GM21723 (cell line): ENCODE results near the gene PNMA6F.
"Not testable (repeated sequence)": the region's sequence is repeated elsewhere in the genome, so short reads cannot be mapped to it uniquely, and the experiment has no call there.

Experiments used
- ATAC-seq: cut with Tn5 transposase; IDR thresholded peaks from one replicate; pipeline ENCODE4 v1.9.1; 2021; ENCODE audit warnings: mild to moderate bottlenecking, moderate library complexity; ENCODE audit not compliant: unreplicated experiment

The PNMA6F gene

DNA sequence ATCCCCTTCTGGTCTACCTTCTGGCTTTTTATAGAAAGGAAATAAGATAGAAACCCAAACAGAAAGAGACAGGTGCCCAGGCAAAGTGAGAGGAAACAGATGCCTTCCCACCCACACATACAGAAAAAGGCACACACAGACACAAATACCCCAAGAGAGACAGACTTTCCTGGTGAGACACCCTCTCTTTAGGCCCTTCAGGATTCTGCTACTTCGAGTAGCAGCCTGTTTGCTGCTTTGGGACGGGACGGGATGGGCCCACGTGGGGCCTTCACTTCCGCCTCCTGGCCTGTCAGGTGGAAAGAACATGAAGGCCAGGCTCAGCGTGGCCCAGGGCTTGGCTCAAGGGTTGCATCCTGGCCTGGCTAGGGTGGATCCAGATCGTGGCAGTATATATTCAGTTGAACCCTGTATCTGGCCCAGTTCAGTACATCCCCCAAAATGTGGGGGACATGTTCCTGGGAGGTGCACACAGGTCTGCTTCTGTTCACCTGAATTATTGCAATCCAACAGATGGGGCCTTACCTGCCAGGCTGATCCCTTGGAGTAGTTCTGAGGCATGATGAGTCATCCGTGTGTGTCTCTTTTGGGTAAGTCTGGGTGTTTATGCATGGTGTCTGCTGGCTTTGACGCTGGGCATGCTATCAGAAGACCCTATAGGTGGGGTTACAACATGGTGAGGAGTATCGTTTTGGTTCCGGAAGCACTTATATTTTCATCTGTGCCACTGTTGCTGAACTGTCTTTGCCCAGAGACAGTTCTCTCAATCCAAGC is 14.7 kb upstream of the PNMA6F start:
- ATAC-seq: peak; percentile 52

DNA sequence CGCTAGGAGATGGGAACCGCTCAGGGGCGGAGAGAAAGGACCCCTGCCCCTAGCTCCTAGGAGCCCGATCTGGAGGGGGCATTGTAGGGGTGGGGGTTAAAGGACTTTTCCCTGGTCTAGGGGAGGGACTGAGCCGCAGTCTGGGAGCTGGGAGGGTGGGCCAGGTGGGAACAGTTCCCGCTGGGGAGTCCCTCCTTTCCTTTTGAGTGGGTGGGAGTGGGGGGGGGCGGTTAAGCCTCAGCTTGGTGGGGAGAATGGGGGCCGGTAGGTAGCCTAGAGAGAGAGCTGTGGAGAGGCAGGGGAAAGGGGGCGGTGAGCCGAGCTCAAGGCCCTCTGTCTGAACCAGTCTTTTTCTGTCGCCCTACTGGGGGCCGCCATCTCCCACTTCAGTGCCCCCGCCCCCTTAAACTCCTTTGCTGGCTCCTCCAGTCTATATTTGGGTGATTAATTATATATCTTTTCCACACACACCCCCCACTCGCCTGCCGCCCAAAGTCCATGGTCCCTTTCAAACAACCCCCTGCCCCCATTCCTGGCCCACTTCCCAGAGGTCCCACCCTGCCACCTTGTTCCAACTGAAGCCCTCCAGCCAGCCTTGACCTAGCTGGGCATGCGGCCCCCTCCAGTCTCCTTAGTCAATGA is 13.2 kb upstream of the PNMA6F start:
- ATAC-seq: no peak

DNA sequence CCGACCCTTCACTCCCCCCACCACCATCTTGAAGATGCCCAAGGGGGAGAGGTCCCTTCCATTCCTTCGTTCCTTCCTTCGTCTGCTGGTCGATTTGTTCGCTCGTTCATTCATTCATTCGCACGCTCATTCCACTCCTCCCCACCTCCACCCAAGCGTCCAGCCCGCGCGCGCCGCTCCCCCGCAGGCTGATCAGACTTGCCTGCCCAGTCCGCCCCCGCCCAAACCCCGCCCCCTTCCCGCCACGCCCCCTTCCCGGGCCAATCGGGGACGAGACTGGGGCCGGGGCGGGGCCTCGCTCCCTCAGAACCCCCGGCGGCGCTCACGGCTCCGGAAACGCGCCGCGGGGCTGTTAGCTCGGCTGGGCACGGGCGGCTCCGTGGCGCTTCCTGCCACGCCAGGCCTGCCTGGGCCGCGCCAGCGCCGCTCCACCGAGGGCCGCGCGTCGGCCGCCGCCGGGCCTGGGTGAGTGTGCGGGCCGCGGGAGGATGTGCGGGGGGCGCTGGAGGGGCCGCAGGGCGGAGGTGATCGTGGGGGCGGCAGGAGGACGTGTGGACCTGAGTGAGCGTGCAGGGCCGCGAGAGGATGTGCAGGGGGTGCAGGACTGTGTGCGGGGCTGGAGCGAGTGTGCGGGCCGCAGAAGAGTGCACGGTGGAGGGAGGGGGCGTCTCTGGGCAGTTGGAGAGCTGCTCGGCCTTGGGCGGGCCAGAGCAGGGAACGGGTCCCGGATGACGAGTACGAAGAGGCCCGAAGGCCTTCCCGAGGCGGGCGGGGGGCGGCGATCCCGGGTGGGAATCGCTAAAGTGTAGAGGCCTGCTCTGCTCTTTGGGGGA is 12.5 kb upstream of the PNMA6F start, which contains the start of gene ZNF275:
ZNF275 (plus strand) TSS at position 333 of the 833 bp plus-strand sequence. CDS start 2,527 bp downstream, outside the sequence.
- ATAC-seq: peak; percentile 83

DNA sequence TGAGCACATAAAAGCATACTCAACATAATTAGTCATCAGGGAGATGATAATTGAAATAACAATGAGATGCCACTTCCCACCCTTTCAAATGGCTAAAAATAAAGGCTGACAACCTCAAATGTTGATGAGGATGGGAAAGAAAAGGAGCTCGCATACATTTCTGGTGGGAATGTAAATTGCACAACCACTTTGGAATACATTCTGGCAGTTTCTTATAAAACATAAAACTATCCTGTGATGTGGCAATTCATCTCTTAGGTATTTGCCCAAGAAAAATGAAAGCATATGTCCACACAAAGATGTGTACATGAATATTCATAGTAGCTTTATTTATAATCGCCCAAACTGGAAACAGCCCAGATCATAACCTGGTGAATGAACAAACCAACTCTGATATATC is 11.7 kb upstream of the PNMA6F start:
- no peak for ATAC-seq

DNA sequence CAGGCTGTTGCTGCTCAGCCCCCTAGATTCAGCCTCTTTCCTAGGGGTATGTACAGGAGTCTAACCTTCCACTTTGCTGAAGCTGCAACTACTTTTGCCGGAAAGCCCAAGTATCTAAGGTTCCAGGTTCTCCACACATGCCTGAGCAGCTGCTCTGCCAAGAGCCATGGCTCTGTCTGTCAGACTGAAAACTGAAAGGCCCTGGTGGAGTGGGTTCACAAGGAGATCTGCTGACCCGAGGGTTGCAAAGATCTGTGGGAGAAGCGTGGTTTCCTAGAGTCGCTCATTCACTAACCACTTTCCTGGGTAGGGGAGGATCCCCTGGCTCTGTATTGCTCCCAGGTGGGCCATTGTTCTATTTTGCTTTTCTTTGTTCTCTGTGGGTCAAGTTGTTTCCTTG is 6.0 kb upstream of the PNMA6F start:
- no peak for ATAC-seq

DNA sequence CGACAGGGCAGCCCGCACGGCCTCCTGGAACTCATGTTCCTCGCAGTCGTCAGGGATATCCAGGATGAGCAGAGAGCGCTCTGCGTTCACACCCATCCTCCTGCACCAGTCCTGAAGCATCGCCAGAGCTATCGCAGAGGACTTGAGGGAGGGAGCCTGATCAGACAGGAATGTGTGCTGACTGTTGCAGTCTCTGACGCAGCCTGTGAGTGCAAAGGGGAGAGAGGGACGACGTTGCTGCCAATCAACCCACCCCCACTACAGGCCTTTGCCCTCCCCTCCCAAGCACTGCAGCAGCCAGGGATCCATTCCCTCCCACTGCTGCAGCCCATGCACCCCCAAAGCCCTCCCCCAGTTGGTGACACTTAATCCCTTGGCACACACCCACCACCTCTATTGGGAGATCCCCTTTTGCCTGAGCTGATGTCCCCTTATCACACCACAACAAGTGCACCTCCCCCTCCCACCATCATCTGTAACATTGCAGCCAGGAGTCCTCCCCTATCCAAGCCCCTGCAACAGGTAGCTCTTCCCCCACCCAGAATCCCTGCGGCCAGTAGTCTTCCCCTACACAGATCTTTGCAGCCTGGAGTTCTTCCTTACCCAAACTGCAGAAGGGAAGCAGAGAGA is 897 bp downstream of the PNMA6F start:
- no peak for ATAC-seq

DNA sequence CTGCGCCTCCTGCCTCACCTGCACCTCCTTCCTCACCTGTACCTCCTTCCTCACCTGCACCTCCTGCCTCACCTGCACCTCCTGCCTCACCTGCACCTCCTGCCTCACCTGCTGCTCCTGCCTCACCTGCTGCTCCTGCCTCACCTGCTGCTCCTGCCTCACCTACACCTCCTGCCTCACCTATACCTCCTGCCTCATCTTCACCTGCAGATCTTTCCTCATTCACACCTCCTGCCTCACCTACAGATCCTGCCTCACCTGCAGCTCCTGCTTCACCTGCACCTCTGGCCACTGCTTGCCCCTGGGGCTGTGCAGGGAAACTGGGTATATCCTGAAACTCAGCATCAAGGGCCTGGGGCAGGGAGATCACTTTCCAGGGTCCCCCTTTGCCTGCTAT is 1.5 kb downstream of the PNMA6F start:
- ATAC-seq: not testable (repeated sequence)

DNA sequence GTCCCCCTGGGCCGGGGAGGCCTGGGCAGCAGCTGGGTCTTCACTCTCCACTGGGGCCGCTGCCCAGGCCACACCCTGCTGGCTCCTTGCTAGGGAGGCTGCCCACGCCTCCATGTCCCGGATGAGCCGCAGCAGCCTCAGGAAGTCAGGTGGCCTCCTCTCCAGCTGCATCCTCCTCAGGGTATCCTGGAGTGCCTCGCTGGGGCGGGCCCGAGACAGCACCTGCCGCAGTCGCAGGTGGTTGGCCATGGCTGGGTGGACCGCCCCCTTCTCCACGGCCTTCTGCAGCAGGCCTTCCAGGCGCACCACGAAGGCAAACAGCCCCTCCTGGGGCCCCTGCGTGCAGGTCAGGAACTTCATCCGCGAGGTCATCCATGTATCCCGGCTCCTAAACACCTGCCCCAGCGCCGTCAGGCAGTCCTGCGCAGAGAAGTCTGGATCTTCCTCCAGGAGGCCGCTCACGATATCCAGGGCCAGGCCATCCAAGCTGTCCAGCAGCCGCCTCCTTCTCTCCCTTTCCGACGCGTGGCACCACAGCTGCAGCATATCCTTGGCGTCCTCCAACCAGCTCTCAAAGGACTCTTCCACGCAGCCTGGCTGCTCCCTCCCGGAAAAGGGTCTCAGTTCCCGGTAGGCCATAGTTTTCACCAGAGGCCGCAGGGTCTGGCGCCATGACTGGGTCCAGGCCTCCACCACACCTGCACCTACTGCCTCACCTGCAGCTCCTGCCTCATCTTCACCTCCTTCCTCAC is 2.1 kb downstream of the PNMA6F start:
- no peak for ATAC-seq

DNA sequence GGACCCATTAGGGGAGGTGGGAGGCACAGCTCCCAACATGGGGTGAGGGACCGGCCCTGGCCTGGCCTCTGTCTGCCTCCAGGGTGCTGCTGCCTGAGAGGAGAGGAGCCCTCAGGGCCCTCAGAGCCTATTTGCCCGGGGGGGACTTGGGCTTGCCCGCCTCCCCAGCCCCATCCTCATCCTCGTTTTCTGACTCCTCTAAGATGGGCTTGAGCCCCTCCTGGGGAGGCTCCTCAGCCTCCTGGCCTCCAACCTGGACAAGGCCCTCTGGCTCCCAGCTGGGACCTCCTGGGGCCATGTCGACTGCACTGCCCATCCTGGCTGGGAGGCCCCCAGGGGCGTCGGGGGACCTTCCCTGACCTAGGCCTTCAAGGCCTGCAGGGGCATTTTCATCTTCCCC is 2.8 kb downstream of the PNMA6F start:
- no peak for ATAC-seq

DNA sequence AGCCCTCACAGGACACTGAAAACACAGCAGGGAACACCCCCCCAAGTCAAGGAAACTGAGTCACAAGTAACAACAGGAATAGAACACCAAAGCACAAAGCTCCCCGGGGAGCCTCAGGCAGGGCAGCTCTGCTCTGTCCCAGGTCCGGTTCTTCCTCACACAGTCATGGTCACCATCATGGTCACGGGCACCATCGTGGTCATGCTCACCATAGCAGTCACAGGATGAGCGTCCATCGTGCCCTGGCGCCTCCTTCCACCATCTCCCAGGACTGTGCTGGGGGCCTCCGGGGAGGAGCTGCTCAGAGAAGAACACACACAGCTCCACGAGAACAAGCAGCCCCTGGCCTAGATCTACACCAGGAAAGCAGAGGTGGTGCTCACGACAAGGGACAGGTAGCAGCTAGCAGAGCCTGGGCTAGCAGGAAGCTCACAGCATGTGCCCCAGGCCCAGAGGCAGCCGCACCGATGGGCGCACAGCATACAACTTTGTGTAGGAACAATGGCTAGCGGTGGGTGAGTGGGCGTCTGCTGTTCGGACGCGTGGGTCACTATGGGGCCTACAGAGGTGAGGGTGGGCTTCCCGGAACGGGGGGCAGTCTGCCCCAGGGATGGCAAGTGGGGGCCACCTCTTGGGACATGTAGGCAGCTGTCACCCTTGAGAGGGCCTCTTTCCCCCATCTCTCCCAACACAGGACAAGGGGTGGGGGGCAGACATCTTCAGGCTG is 3.4 kb downstream of the PNMA6F start:
- no peak for ATAC-seq

DNA sequence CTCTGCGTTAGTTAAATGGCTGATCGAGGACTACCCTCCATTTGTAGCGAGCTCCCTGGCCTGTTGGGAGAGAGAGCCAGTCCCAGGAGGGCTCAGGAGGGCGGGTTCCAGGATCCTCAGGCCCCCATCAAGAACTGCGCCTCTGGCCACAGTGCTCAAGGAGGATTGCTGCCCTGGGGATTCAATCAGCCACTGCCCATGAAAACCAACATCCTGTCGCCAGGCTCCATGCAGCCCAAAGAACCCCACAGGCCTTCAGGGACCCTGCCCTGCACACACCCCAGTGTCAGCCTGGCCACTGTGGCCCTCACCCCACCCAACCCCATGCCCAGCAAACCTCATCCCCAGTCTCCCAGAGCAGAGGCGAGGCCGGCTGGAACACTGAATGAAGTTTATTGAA is 4.3 kb downstream of the PNMA6F start:
- ATAC-seq: no peak

DNA sequence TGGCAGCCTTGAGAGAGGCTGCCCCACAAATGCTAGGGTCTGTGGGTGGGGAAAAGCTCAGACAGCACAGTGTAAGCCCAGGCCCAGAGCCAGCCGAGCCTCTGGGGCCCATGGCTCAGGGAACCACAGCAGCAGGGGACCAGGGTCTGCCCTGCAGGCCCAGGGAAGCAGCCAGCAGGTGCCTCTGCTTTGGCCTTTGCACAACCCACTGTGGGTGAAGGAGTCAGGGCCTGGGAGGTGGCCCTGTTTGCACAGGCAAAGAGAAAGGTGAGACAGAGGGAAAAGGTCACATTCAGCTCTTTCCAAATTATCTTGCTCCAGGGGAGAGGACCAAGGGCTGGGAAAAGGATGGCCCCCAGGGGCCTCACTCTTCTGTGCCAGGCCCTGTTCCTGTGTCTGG is 8.7 kb downstream of the PNMA6F start:
- ATAC-seq: no peak

DNA sequence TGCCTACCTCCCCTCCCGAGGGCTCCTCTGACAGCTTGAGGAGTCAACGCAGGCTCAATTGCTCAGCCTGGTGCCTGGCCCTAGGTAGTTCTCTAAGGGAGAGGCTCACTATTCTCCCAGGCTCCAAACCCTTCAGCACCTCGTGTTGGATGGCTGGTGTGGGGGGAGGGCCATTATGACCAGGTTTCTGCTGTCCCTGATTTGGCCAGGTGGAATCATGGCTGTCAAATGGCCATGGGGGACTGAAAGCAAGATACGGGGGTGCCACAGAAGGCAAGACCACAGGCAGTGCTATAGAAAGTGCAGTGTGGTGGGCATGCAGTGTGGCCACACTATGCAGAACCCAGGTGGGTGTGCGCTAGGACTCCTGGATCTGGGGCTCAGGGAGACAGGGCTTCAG is 9.5 kb downstream of the PNMA6F start:
- no peak for ATAC-seq

DNA sequence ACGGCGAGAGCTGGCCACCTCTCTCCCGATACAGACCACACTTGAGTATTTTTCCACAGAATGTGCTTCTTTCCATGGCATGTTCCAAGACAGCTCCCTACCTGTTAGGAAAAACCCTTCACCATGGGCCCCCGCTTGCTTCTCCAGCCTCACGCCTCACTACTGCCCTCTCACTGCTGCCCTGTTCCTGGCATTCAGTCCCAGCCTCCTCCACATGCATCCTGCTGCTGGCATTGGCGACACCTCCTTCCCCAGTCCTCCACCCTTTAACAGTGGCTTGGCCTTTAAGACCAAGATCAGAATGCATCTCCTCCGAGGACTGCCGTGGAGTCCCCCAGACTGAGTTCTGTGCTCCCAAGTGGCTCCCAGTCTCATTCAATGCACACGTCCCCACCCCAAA is 10.7 kb downstream of the PNMA6F start:
- no peak for ATAC-seq

DNA sequence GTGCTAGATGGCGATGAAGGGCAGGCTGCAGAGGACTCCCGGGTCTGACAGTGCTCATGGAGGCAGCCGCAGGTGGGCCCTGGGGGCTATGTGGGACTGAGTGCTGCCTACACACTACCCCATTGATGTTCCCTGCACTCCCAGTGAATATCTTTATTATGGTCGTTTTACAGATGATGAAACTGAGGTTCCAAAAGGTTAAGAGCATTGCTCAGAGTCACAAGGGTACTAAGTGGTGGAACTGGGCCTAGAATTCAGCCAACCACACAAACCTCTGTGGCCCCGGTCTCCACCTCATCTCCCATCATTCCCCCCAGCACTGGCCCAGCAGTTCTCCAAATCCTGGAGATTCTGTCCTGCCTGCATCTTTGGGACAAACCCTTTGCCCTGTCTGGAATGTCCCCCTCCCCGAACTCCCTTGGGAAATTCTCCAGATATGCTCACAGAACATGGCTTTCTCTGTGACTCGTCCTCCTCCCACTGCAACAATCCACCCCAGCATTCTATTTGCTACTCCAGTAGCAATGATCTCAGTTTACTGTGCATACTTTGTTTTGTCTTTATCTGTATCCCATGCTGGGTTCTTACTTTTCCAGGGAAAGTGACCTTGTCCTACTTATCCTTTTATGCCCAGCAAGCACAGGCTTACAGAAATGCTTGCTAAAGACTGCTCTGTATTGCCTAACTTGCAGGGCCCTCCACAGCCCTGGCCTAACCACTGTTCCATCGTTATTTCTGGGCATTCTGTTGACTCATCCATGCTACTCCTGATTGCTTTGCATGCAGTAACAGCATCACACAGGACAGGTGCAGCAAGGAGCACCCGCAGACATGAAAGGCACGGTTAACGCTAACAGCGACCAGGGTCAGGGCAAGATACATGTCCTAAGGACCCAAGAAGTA is 14.0 kb downstream of the PNMA6F start:
- no peak for ATAC-seq

DNA sequence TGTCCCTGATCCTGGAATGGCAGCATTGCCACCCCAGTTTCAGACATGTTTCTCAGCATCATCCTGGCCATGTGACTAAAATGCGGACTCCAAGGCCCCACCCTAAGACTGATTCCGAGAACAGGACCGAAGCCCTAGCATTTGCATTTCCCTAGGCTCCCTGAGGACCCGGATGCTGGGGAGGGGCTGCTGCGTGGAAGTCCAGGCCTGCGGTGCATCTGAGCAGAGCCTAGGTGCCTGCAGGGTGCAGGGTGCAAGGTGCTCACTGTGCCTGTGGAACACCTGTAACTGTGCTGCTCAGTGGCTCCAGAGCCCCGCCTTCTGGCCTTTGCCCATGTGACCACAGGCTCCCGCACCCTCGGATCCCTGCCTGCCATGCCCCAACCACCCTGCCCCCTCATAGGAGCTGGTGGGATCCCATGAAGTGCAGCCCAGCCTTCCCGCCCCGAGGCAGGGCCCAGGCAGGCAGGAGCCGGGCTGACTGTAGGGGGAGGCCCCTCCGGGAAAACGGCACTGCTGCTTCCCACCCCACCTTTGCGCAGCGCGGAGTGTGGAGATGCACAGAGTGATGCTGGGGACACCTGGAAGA is 14.9 kb downstream of the PNMA6F start:
- no peak for ATAC-seq

DNA sequence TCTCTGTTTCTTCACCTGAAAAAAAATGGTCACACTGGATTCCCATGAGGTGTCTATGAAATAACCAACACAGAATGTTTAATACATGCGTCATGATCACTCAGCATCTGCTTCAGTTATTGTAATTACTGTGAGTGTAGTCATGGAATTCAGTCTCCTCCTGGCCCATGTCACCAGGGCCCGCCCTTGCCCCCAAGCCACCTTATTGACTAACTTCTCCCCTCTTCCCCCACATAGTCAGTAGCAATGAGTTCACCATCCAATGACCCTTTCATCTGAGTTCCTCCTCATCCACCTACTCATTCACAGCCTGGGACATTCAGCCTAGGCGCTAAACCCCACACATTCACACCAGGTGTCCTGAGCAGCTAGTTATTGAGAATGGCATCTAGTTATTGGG is 15.6 kb downstream of the PNMA6F start:
- no peak for ATAC-seq

DNA sequence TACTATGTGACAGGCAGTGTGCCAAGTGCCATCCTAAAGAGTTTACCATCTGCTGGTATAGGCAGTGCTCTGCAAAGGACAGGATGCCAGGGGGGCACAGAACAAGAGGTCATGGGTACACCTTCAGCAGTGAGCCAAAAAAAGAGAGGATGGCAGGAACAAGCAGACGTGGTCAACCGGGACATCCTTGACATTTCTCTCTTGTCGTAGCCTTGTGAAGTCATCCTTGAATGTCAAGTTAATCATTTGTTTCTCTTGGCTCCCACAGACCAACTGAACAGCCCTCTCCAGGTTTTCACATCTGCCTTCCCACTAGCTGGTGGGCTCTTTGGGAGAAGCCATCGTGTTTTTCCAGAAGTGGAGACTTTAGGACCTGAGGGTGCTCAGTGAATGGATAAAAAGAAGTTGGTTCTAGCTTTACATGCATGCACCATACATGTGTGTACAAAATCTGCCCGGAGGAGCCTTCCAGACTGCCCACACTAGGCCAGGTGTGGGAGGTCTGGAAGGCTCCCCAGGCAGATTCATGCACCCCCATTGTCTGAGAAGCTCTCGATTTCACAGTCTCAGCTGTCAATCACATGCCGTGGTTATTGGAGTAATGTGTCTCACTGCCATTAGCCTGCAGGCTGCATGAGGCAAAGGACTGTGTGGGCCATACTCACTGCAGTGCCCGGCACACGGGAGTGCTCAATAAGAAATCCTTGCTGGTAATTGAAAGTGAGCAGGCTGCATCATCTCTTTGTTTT is 16.4 kb downstream of the PNMA6F start:
- no peak for ATAC-seq
